ENCODE results near the gene ZNF479.
"Not testable (repeated sequence)": the region's sequence is repeated elsewhere in the genome, so short reads cannot be mapped to it uniquely, and the experiment has no call there.

Gene ZNF479

DNA sequence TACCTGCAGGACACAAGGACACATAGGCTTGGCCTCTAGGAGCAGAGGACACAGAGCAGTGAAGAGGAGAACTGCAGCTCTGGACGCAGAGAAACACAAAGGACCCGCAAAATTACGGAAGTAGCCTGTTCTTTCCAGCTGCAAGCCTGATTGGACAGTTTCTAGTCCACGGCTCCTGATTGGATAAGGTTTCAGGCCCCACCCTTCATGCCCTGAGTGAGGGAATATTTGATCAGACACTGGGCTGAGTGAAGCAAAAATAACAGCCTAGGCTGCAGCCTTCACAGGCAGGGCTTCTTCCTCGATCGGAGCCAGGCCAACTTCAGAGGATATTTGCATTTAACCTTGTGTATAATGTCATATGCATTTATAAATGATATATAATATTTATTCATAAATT, at the start of gene ZNF479:
Gene ZNF479, minus strand, starts transcription at position 101 of the 400 bp plus-strand sequence. CDS start 112 bp downstream, outside the sequence.
- not testable (repeated sequence) for DNase-seq

GRCh38 chr7:57182031-57182430, 49.8 kb upstream of the ZNF479 start:
- no peak for DNase-seq

DNA sequence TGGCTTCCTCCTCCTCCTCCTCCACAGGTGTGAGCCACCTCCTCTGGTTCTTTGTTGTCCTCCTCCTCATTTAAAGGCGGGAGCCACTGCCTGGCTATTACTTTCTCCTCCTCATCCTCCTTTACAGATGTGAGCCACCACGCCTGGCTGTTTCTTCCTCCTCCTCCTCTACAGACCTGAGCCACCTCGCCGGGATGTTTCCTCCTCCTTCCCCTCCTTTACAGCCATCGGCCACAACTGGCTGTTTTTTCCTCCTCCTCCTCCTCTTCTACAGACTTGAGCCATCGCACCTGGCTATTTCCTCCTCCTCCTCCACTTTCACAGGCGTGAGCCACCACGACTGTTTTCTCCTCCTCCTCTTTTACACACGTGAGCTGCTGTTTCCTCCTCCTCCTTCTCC, 49.0 kb upstream of the ZNF479 start:
- no peak for DNase-seq

DNA sequence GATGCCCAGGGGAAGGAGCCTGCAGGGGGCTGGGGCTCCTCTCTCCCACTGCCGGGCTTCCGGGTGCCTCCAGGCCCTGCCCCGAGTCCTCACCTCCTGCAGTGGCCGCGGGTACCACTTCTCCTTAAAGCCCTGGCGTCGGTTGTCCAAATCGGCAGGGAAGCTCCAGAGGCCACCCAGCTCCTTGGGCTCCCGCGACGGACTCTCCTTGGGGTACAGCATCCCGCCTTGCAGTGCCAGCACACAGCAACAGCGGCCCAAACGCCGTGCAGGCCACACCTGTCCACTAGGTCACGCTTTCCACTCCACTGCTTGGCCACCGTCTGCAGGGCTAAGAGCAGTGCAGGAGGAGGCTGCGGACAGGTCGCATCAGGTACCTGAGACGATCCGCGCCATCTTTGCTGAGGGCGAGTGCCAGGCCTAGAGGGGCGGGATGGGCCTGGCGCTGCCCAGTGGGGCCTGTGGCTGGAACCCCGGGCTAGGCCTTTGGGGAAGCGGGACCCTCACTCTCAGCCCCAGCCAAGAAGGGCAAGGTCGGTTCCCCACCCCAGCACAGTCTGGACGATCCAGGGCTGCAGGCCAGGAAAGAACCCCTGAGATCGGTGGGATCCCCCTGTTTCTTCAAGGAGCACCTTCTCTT, 47.7 kb upstream of the ZNF479 start:
- no peak for DNase-seq

DNA sequence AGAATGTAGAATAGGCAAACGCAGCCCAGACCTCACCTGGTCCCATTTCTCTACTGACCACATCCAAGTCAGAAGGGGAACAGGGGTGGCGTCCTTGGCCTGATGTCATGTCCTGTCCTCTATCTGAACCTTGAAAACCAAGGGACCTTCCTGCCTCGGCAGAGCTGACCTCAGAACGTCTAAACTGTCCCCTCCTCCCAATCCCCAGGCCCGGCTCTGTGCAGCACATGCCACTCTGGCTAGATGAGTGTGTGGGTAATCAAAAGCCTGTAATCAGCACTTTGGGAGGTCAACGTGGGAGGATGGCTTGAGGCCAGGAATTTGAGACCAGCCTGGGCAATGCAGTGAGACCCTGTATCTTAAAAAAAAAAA, 46.5 kb upstream of the ZNF479 start:
- no peak for DNase-seq

GRCh38 chr7:57177856-57178767, 45.9 kb upstream of the ZNF479 start:
- DNase-seq = no peak

GRCh38 chr7:57176928-57177635, 44.8 kb upstream of the ZNF479 start:
- DNase-seq = no peak

GRCh38 chr7:57165285-57165899, 33.2 kb upstream of the ZNF479 start:
- no peak for DNase-seq

GRCh38 chr7:57120123-57120784, 12.0 kb downstream of the ZNF479 start:
- not testable (repeated sequence) for DNase-seq
